Right lobe of liver (tissue), 4 donors: ENCODE measurements around the gene UBE2H.

Experiments used
- POLR2A ChIP-seq: fragments of 450-650 bp; IDR thresholded peaks from one replicate; pipeline ENCODE4 v1.6.1; 2017; ENCODE audit warnings: antibody characterized with exemption, mild to moderate bottlenecking
- TF ChIP-seq, protein P1 (sequence below), 4 donors: fragments of 200-600 bp in 3 of 4; fragments of 450-650 bp in 1 of 4; IDR thresholded peaks; one replicate each; pipeline versions ENCODE4 v1.5.1 to v1.8.0; 2016 to 2022; ENCODE audit warnings: antibody characterized with exemption in 4 of 4, mild to moderate bottlenecking in 2 of 4
- donor health status: DM: no; HTN: no; CAD: no.
- donor health status: DM: no; HTN: no; CAD: no.
- donor health status: DM: no; HTN: yes; CAD: no.

- TF ChIP-seq, protein P1, sequence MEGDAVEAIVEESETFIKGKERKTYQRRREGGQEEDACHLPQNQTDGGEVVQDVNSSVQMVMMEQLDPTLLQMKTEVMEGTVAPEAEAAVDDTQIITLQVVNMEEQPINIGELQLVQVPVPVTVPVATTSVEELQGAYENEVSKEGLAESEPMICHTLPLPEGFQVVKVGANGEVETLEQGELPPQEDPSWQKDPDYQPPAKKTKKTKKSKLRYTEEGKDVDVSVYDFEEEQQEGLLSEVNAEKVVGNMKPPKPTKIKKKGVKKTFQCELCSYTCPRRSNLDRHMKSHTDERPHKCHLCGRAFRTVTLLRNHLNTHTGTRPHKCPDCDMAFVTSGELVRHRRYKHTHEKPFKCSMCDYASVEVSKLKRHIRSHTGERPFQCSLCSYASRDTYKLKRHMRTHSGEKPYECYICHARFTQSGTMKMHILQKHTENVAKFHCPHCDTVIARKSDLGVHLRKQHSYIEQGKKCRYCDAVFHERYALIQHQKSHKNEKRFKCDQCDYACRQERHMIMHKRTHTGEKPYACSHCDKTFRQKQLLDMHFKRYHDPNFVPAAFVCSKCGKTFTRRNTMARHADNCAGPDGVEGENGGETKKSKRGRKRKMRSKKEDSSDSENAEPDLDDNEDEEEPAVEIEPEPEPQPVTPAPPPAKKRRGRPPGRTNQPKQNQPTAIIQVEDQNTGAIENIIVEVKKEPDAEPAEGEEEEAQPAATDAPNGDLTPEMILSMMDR (IDR thresholded peaks at IDR 0.05): no peak
- no peak for TF ChIP-seq POLR2A
Measured at GRCh38 chr7:129908181-129908580, 44.6 kb downstream of the UBE2H start.
